Fibroblast of skin of right biceps (primary cell): ENCODE results near the gene STX16.

Experiments
- DNase-seq: peaks from one replicate; pipeline ENCODE4 v3.0.0-alpha.2; 2013

Gene STX16

GRCh38 chr20:58678806-58679205 lies 27.7 kb downstream of the STX16 start:
- no peak for DNase-seq

- peak; percentile 48 for DNase-seq
Observed at GRCh38 chr20:58682656-58683531, 31.8 kb downstream of the STX16 start.

DNA sequence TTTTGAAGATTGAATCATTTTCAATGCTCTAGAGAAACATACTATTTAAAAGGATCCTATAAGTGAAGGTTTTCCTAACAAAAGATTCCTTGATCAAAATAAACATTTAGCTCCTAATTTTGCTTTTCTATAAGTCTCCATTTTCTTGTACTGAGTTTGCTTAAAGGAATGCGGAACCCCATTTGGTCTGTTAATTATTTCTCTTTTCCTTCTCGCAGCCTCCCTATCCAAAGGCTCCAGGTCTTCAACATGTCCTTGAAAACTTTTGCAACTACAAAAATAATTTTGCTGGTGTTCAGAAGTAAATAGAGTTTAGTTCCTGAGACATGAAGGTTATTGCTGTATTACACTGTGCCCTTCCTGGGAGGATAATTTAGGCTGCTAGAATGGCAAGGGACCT lies 33.2 kb downstream of the STX16 start:
- no peak for DNase-seq

DNA sequence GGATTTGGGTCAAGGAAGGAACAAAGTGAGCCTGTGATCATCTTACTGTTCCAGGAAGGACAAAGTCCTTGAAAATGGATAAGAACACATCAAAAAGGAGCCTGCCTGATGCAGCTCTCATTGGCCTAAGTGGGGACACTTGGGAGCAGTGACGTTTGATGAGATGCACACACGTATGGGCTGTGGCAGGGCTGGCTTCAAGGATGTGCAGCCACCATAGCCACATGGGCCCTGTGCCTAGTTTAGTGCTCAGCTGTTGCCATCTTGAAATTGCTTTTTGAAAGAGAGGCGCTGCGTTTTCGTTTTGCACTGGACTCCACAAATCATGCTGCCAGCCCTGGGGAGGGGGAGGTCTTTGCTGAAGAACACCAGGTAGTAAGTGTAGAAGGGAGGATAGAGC lies 34.9 kb downstream of the STX16 start:
- no peak for DNase-seq

DNA sequence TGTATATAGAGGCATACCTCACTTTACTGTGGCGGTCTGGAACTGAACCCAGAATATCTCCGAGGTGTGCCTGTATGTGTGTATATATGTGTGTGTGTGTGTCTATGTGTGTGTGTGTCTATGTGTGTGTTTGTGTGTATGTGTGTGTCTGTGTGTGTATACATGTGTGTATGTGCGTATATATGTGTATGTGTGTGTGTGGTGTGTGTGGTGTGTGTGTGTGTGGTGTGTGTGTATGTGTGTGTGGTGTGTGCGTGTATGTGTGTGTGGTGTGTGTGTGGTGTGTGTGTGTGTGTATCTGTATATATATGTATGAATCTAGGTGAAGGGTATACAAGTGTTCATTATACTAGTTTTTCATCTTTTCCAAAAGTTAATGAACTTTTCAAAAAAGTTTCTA lies 37.3 kb downstream of the STX16 start:
- DNase-seq = no peak

- DNase-seq = no peak
Observed at GRCh38 chr20:58688840-58689239, 37.8 kb downstream of the STX16 start.

DNA sequence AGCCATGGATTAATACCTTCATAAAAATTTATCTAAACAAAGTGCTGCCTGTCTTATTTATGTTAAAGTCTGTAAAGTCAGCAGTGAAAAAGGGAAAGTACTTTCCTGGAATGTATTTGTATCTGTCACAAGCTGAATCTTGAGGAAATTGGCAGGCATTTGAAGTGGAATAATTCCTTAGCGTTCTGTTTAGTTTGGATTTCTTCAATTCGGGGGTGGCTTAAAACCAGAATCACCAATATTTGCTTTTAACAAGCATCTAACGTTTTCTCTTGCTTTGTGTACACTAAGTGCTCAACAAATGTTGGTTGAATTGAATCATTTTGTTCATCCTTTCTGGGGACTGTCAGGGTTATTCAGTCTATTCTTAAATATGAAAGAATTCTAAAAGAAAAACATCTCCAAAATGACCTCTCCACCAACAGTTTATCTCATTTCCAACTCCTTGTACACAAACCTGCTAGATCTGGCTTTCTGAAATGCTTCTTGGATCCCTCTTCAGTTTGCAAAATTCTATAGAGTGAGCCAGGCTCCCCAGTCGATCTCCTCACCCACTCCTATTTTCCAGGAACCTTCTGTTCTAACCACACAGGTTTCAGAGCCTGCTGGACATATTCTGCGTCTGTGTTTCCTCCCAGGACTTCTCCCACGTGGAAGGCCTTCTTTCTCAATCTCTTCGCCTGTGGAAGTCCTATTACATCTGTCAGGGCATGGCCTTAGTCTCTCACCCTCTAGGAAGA lies 39.5 kb downstream of the STX16 start:
- DNase-seq = peak; percentile 18

DNA sequence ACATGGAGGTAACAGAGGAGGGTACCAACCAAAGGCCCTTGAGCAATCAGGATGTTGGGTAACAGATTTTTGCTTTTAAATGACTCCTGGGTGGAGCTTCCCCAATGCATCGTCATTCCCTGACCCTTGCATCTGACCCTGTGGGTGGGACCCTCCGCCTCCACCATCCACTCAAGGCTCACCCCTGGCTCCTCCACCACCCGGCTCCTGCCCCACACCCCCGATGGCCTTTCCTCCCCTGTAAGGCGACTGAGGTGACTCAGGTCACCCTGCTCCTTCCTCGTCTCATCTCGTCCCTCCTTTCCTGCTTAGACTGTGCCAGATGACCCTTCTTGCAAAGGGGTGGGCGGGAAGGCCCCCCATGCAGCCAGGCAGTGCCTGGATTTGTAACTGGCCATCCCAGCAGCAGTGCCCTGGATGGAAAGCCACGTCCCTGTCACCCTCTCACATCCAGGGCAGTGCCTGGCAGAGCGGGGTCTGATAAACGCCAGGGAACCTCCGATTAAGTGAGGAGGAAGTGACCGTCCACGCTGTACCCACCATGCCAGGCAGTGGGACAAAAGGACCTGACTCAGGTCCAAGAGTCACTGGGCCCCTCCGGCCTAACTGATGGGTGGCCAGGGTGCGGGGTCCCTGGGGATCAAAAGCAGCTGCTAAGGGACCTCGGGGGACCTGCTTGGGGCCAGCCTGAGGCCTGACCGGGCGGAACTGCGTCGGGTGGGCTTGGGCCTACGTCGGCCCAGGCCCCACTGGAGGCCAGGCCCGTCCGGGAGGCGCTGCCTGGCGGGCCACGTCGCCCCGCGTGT lies 40.9 kb downstream of the STX16 start:
- no peak for DNase-seq

- peak; percentile 81 for DNase-seq
Observed at GRCh38 chr20:58692579-58693225, 41.6 kb downstream of the STX16 start, which contains the start of gene NPEPL1. Gene NPEPL1, plus strand, starts transcription at chr20:58692800. Its CDS starts 101 bp downstream, at chr20:58692901.

DNA sequence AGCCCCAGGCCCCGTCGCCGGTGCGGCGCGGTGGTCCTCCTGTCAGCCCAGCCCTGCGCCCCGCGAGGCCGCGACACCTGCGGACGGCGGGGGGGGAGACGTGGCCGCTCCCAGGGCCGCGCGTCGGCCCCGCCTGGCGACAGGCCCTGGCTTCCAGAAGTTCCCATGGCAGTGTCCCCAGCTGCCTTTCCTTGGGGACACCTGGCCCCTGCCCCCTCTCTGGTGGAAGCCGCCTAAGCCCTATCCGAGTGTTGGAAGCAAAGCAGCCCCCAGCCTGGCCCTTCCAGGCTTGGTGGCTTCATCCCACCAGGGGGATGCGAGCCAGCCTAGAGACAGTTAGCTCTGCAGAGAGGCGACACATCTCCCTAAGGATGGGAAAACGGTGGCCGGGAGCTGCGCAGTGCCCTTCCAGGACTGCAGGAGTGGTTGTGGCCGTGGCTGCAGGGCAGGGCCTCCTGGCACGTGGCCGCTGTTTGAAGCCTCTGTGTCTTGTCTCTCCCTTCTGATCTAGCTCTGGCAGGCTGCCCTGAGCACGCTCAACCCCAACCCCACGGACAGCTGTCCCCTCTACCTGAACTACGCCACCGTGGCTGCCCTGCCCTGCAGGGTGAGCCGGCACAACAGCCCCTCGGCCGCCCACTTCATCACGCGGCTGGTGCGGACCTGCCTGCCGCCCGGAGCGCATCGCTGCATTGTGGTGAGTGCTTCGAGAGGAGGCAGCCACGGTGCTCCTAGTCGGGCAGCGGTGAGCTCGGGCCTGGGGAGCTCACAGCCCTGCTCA lies 42.3 kb downstream of the STX16 start:
- no peak for DNase-seq

DNA sequence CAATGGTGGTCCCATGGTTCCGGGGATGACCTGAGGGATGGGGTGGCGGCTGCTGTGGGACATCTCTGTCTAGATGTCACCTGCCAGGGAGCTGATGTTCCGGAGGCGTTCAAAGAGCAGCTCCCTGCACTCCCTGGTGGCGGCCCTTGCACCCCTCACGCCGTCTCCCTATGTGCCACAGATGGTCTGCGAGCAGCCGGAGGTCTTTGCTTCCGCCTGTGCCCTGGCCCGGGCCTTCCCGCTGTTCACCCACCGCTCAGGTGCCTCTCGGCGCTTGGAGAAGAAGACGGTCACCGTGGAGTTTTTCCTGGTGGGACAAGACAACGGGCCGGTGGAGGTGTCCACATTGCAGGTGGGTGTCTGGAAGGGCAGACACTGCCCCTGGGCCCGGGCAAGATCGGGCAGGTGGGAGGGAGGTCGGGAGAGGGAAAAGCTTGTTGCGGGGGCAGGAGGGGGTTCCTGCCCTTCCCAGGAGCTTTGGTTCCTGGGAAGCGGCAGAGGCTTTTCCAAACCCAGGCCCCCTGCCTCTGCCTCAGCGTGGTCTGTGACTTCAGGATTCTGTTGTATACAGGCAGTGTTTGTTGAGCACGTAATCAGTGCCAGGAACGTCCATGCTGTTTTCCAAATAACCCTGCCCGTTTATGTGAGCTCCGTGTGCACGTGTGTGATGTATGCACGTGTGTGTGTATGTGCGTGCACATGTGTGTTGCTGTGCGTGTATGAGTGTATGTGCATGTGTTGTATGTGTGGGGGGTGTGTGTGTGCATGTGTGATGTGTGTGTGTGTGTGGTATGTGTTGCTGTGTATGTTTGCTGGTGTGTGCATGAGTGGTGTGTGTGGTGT lies 43.4 kb downstream of the STX16 start:
- DNase-seq = no peak

- no peak for DNase-seq
Observed at GRCh38 chr20:58695084-58695722, 44.1 kb downstream of the STX16 start.

DNA sequence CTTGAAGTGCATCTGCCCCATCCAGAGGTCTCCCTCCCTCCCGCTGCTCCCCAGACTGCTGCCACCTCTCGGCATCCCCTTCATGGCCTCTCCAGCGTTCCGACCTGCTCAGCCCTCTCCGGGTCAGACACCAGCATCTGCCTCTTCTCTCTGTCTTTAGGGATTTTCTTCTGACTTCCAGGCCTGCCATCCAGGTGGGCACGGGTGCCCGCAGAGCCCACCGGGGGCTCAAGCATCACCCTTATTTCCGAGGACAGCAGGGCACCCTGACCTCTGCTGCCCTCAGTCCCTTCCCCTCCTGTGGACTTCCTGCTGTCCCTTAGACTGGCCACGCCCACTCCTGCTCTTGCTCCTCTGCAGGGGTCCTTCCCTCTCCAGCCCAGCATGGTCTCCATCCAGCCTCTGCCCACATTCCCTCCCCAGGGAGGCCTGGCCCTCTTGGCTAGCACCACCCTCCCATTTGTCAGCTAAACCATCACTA lies 44.9 kb downstream of the STX16 start:
- no peak for DNase-seq

GRCh38 chr20:58696411-58696961 lies 45.4 kb downstream of the STX16 start:
- no peak for DNase-seq

GRCh38 chr20:58697201-58697866 lies 46.3 kb downstream of the STX16 start:
- no peak for DNase-seq

- no peak for DNase-seq
Observed at GRCh38 chr20:58697867-58698703, 47.0 kb downstream of the STX16 start.

DNA sequence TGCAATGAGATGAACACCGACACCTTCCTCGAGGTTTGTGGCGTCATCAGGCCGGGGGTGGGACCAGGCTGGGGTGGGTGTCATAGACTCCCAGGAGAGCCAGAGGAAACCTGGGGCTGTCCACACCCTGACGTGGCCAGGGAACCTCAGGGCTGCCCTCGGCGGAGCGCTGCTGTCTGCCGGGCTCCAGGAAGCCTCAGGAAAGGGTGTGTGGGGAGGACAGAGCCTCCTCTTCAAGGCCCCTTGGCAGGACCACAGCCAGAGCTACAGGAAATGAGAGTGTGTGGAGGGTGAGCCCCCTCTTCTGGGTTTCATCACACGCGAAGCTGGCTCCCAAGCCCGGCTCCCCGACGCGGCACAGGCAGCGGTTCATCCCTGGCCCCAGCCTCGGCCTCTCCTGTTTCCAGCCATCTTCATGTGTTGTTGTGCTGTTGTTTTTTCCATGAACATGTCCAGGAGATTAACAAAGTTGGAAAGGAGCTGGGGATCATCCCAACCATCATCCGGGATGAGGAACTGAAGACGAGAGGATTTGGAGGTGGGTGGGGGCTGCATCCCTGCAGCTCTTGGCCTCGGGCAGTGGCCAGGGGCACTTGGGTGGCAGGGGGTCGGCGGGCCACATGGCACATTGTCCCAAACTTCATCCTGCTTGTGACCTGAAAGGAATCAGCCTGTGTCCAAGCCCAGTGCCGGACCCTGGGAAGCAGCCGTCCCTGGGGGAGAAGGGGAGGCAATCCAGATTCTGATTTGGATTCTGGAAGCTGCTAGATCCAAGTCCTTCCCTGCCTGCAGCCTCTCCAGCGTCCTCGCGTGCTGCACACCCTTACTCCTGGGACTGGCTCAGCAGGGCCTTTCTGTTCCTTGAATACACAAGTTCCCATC lies 47.9 kb downstream of the STX16 start:
- peak; percentile 20 for DNase-seq
